Natural killer cell (primary cell): ENCODE results near the gene TRIM28. TPM values are rescaled to one million over a fixed set of nuclear protein-coding genes. Genes with fewer than 3 reads are reported as not detected.

Experiments used
- ATAC-seq, 3 donors: fragments of 150-1000 bp in 2 of 3; fragments of 200-7000 bp in 1 of 3; cut with Tn5 transposase; 1 replicate in 1 of 3; 2 replicates in 2 of 3; pipeline ENCODE4 v1.10.0; 2021; ENCODE audit warnings: mild to moderate bottlenecking in 2 of 3, moderate library complexity in 2 of 3
- DNase-seq, 2 donors: peaks; one replicate each; pipeline versions ENCODE4 v3.0.0 to v3.0.0-alpha.2; 2013 to 2021; ENCODE audit warnings: mixed read lengths in 1 of 2
- H3K27ac ChIP-seq: one replicate; pipeline ENCODE4 v1.5.1; 2013; ENCODE audit warnings: mild to moderate bottlenecking, low read length
- H3K27me3 ChIP-seq: one replicate; pipeline ENCODE4 v1.6.1; 2013; ENCODE audit warnings: low read length; ENCODE audit not compliant: control insufficient read depth, insufficient read depth
- H3K36me3 ChIP-seq: one replicate; pipeline ENCODE4 v1.6.1; 2013; ENCODE audit warnings: low read length; ENCODE audit not compliant: control insufficient read depth, insufficient read depth
- H3K4me1 ChIP-seq: one replicate; pipeline ENCODE4 v1.6.1; 2013; ENCODE audit warnings: low read length; ENCODE audit not compliant: control insufficient read depth, insufficient read depth
- H3K4me3 ChIP-seq: one replicate; pipeline ENCODE4 v1.5.1; 2013; ENCODE audit warnings: low read length
- H3K9me3 ChIP-seq: one replicate; pipeline ENCODE4 v1.6.1; 2013; ENCODE audit warnings: low read length; ENCODE audit not compliant: control insufficient read depth, insufficient read depth
- H3K27ac Mint-ChIP-seq, 2 donors: one replicate each; pipeline ENCODE4 v1.8.0; 2022; ENCODE audit warnings: mild to moderate bottlenecking in 2 of 2, mixed read lengths in 2 of 2, moderate library complexity in 1 of 2
- H3K27me3 Mint-ChIP-seq, 2 donors: one replicate each; pipeline ENCODE4 v1.8.0; 2022; ENCODE audit warnings: low read depth in 2 of 2, mixed read lengths in 2 of 2
- H3K36me3 Mint-ChIP-seq: one replicate; pipeline ENCODE4 v1.8.0; 2022; ENCODE audit warnings: mixed read lengths
- H3K4me1 Mint-ChIP-seq, 2 donors: one replicate each; pipeline ENCODE4 v1.8.0; 2022; ENCODE audit warnings: mixed read lengths in 2 of 2
- H3K4me3 Mint-ChIP-seq: one replicate; pipeline ENCODE4 v1.8.0; 2022; ENCODE audit warnings: mild to moderate bottlenecking, moderate library complexity, mixed read lengths
- H3K9me3 Mint-ChIP-seq, 2 donors: one replicate each; pipeline ENCODE4 v1.8.0; 2022; ENCODE audit warnings: mixed read lengths in 2 of 2
- CTCF ChIP-seq: fragments of 200-600 bp; IDR thresholded peaks from one replicate; pipeline ENCODE4 v1.8.0; 2022; ENCODE audit warnings: antibody characterized with exemption
- WGBS: methylation state at CpG from one replicate; pipeline ENCODE4 v1.1.7; 2013; ENCODE audit warnings: missing lambda C conversion rate; ENCODE audit not compliant: insufficient coverage; 5-methylcytosine and 5-hydroxymethylcytosine counted together
- intact Hi-C: fragments of 100-400 bp; cut with micrococcal nuclease; formaldehyde crosslinking; loops from one replicate; pipeline ENCODE4 v1.14.2; 2022
- total RNA-seq, 4 donors: library from RNA; stranded (reverse); fragments of 120-200 nt in 1 of 4; gene quantifications; one replicate each; pipeline versions ENCODE4 v1.2.3 to v1.2.4, GENCODE V29; 2013 to 2022

The TRIM28 gene
- total RNA-seq, 3 donors from 2014 or later (not counting 1 experiment from before 2014, with no cell fraction given), result 330 to 451 (median 408) TPM

- no peaks in the 10 kb centered on the region for H3K27me3 Mint-ChIP-seq
- Histone ChIP-seq H3K27ac (no peak overlapping the region), H3K36me3 (peaks cover 5% of the 10 kb centered on the region), H3K9me3 (no peaks in the 10 kb centered on the region), H3K27me3 (no peaks in the 10 kb centered on the region), H3K4me1 (peaks cover 28% of the 10 kb centered on the region), H3K4me3 (no peak overlapping the region)
- intact Hi-C loops, result no loop called here
- 89% methylated on average over 4 of the region's 4 CpGs for WGBS
- TF ChIP-seq CTCF, result no peak
- H3K4me3 Mint-ChIP-seq, result no peak overlapping the region
- DNase-seq (no peak), ATAC-seq (no peak)
- no peaks in the 10 kb centered on the region for H3K9me3 Mint-ChIP-seq
- H3K4me1 Mint-ChIP-seq, result peaks cover 25 to 36% of the 10 kb centered on the region in 2 donors
- no peak overlapping the region for H3K27ac Mint-ChIP-seq
- H3K36me3 Mint-ChIP-seq, result no peaks in the 10 kb centered on the region
Measured at GRCh38 chr19:58521651-58522050, 22.2 kb upstream of the TRIM28 start.

- 87% methylated on average over 3 of the region's 3 CpGs for WGBS
- no peak for DNase-seq
- Histone ChIP-seq H3K9me3 (no peaks in the 10 kb centered on the region), H3K4me1 (peaks cover 24% of the 10 kb centered on the region), H3K27ac (no peak overlapping the region), H3K27me3 (no peaks in the 10 kb centered on the region), H3K36me3 (no peaks in the 10 kb centered on the region), H3K4me3 (no peak overlapping the region)
- no peaks in the 10 kb centered on the region for H3K27me3 Mint-ChIP-seq
- no peak overlapping the region for H3K27ac Mint-ChIP-seq
- H3K9me3 Mint-ChIP-seq, result no peaks in the 10 kb centered on the region
- intact Hi-C loops, result no loop called here
- no peak overlapping the region for H3K4me3 Mint-ChIP-seq
- H3K4me1 Mint-ChIP-seq, result peaks cover 25 to 30% of the 10 kb centered on the region in 2 donors
- ATAC-seq, result no peak
- no peak for TF ChIP-seq CTCF
- no peaks in the 10 kb centered on the region for H3K36me3 Mint-ChIP-seq
Measured at GRCh38 chr19:58522709-58523108, 21.2 kb upstream of the TRIM28 start.

- no peaks in the 10 kb centered on the region for H3K36me3 Mint-ChIP-seq
- H3K27me3 Mint-ChIP-seq, result peaks cover 0 to 2% of the 10 kb centered on the region in 2 donors
- H3K36me3 ChIP-seq, result no peaks in the 10 kb centered on the region
- DNase-seq (no peak), ATAC-seq (no peak)
- WGBS, result 92% methylated on average over 3 of the region's 3 CpGs
- no peak overlapping the region for H3K4me3 Mint-ChIP-seq
- H3K9me3 Mint-ChIP-seq, result no peaks in the 10 kb centered on the region
- H3K9me3 ChIP-seq, result no peaks in the 10 kb centered on the region
- no peaks in the 10 kb centered on the region for H3K4me1 ChIP-seq
- intact Hi-C loops, result no loop called here
- no peak overlapping the region for H3K27ac ChIP-seq
- H3K4me3 ChIP-seq, result no peak overlapping the region
- no peak for TF ChIP-seq CTCF
- H3K27me3 ChIP-seq, result no peaks in the 10 kb centered on the region
- no peaks in the 10 kb centered on the region for H3K4me1 Mint-ChIP-seq
- H3K27ac Mint-ChIP-seq, result no peak overlapping the region
Measured at GRCh38 chr19:58529405-58529804, 14.5 kb upstream of the TRIM28 start.
